Measurements from ENCODE around the gene KRT74.

GRCh38 chr12:52607314-52607713, 33.7 kb upstream of the KRT74 start:
- TF ChIP-seq CTCF (IDR thresholded peaks at IDR 0.05; ENCODE audit: borderline replicate concordance, extremely low read depth, low read length, poor library complexity, severe bottlenecking): no peak
- no peak for TF ChIP-seq EZH2 (IDR thresholded peaks at IDR 0.05; ENCODE audit: borderline replicate concordance, low read depth, low read length, severe bottlenecking)
